NT2/D1 (cell line): ENCODE results near the gene AGO3.

Source experiments
- YY1 ChIP-seq: IDR thresholded peaks from 2 replicates; pipeline ENCODE4 v1.6.1; 2011; ENCODE audit not compliant: insufficient read length, insufficient read depth
- ZNF274 ChIP-seq: IDR thresholded peaks from 2 replicates; pipeline ENCODE4 v1.6.1; 2011; ENCODE audit warnings: mild to moderate bottlenecking, low read depth, low read length

GRCh38 chr1:35945327-35945726 is 14.4 kb downstream of the AGO3 start:
- TF ChIP-seq YY1, result no peak
- TF ChIP-seq ZNF274, result no peak
